Cardiac muscle cell (in vitro differentiated cells and primary cell): Measurements from ENCODE around the gene USP12. TPM values are rescaled to one million over a fixed set of nuclear protein-coding genes. Genes with fewer than 3 reads are reported as not detected.

Source experiments
- DNase-seq, 2 donors: peaks; one replicate each; pipeline versions ENCODE4 v3.0.0 to v3.0.0-alpha.2; 2010 to 2017; ENCODE audit warnings: low read depth in 1 of 2, low spot score in 1 of 2
- H3K27ac ChIP-seq: fragments of 200-600 bp; sonication (generic); 2 replicates; pipeline ENCODE4 v1.5.1; 2016
- H3K27me3 ChIP-seq: fragments of 200-600 bp; sonication (generic); 2 replicates; pipeline ENCODE4 v1.6.0; 2016; ENCODE audit warnings: control low read depth
- H3K36me3 ChIP-seq: fragments of 200-600 bp; sonication (generic); 2 replicates; pipeline ENCODE4 v1.5.1; 2016; ENCODE audit warnings: control low read depth
- H3K4me1 ChIP-seq: fragments of 200-600 bp; sonication (generic); 2 replicates; pipeline ENCODE4 v1.8.1; 2017; ENCODE audit warnings: low read depth, mild to moderate bottlenecking, mixed run types
- H3K4me3 ChIP-seq: fragments of 200-600 bp; sonication (generic); 2 replicates; pipeline ENCODE4 v1.5.1; 2016; ENCODE audit warnings: mild to moderate bottlenecking
- H3K9me3 ChIP-seq: fragments of 200-600 bp; sonication (generic); 2 replicates; pipeline ENCODE4 v1.5.1; 2017; ENCODE audit warnings: low read depth, mild to moderate bottlenecking, control low read depth
- polyA plus RNA-seq: library from polyadenylated mRNA; unstranded; fragments of >200 nt; fragmentation: Nextera tagmentation; extraction: Ambion mirVana; gene quantifications from 2 replicates; pipeline ENCODE4 v1.2.1, GENCODE V29; 2016
- total RNA-seq: library from RNA; depleted of rRNA; stranded (reverse); fragments of >200 nt; gene quantifications from 2 replicates; pipeline ENCODE4 v1.2.3, GENCODE V29; 2016
- TF ChIP-seq, protein P1 (sequence below): IDR thresholded peaks from 2 replicates; pipeline ENCODE4 v1.5.1; 2012; ENCODE audit warnings: low read depth, mild to moderate bottlenecking, low read length

Gene USP12
- total and polyA plus RNA-seq, 2 experiments from 2014 or later = 7.5 to 10.1 TPM

GRCh38 chr13:27208514-27208913 lies 36.9 kb upstream of the USP12 start:
- no peak for DNase-seq
- TF ChIP-seq, protein P1, sequence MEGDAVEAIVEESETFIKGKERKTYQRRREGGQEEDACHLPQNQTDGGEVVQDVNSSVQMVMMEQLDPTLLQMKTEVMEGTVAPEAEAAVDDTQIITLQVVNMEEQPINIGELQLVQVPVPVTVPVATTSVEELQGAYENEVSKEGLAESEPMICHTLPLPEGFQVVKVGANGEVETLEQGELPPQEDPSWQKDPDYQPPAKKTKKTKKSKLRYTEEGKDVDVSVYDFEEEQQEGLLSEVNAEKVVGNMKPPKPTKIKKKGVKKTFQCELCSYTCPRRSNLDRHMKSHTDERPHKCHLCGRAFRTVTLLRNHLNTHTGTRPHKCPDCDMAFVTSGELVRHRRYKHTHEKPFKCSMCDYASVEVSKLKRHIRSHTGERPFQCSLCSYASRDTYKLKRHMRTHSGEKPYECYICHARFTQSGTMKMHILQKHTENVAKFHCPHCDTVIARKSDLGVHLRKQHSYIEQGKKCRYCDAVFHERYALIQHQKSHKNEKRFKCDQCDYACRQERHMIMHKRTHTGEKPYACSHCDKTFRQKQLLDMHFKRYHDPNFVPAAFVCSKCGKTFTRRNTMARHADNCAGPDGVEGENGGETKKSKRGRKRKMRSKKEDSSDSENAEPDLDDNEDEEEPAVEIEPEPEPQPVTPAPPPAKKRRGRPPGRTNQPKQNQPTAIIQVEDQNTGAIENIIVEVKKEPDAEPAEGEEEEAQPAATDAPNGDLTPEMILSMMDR = no peak
- Histone ChIP-seq H3K36me3 (no peaks in the 10 kb centered on the region), H3K27ac (no peak overlapping the region), H3K27me3 (no peaks in the 10 kb centered on the region), H3K4me1 (no peaks in the 10 kb centered on the region), H3K9me3 (no peaks in the 10 kb centered on the region), H3K4me3 (no peak overlapping the region)

GRCh38 chr13:27203854-27204253 lies 32.2 kb upstream of the USP12 start:
- DNase-seq = peak in 1 of 2 donors; percentile 32
- no peaks in the 10 kb centered on the region for H3K9me3 ChIP-seq
- H3K4me3 ChIP-seq = no peak overlapping the region
- H3K27ac ChIP-seq = no peak overlapping the region
- no peaks in the 10 kb centered on the region for H3K27me3 ChIP-seq
- peaks cover 6% of the 10 kb centered on the region for H3K4me1 ChIP-seq
- TF ChIP-seq, protein P1 = peak; percentile 18
- H3K36me3 ChIP-seq = no peaks in the 10 kb centered on the region

DNA sequence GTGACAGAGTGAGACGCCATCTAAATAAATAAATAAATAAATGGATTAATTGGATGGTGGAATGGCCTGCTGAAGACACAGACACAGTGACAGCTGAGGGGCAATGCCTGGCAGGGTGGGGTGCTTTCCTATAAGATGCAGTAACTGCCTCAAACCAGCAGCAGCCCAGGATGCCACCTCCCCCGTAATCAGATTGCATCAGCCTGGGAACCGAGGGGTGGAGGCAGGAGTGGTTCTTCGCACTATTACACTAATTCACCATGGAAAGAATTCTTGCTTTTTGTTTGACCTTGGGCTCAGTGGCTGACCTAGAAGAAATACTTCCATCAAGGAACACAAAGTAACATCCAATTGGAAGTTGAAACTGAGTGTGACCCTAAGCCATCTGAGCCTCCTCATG lies 31.6 kb upstream of the USP12 start:
- no peak overlapping the region for H3K4me3 ChIP-seq
- no peaks in the 10 kb centered on the region for H3K9me3 ChIP-seq
- no peaks in the 10 kb centered on the region for H3K36me3 ChIP-seq
- no peak overlapping the region for H3K27ac ChIP-seq
- H3K4me1 ChIP-seq = peaks cover 6% of the 10 kb centered on the region
- TF ChIP-seq, protein P1 = no peak
- no peak for DNase-seq
- H3K27me3 ChIP-seq = no peaks in the 10 kb centered on the region

DNA sequence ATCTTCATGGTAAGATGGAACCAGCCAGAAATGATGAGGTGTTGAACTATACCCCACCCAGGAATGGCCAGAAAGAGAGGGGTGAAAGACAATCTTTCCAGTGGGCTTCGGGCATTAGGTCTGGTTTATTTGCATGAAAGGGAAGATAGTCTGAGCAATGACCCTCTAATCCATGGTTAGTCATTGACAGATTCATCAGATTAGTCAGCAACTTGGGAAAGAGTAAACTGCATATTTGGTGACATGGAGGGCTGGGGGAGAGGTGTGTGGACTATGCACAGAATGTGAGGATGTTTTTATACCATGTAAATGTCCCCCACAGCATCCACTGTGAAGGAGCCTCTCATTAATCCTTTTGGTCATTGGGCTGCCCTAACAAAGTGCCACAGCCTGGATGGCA lies 30.1 kb upstream of the USP12 start:
- Histone ChIP-seq H3K4me1 (peaks cover 6% of the 10 kb centered on the region), H3K4me3 (no peak overlapping the region), H3K9me3 (no peaks in the 10 kb centered on the region), H3K27ac (no peak overlapping the region), H3K36me3 (no peaks in the 10 kb centered on the region), H3K27me3 (no peaks in the 10 kb centered on the region)
- DNase-seq = no peak
- TF ChIP-seq, protein P1 = no peak

DNA sequence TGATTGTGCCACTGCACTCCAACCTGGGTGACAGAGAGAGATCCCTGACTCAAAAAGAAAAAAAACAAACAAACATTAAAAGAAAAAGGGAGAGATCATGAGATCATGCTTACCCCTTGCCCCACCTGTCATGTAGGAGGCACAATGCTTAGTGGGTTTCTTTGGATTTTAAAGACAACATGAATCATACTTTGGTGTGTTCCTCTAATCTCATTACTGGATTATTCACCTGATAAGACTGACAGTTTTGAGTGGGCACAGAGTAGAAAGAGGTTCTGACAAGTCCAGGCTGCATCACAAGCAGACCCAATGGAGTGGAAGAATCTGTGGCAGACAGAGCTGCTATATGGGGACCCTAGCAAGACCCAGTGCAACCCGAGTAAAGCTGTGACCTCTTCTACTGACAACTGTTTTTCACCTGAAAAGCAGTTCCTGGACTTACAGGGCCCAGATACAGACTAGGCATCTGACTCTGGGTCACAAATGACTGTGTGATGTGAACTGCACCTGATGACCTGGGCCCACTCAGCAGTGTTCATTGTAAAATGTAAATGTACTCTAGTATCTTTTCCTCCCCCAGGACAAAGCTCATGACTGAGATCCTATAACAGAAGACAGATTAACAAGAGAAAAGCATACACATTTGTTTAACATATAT lies 28.9 kb upstream of the USP12 start:
- TF ChIP-seq, protein P1 = no peak

More for the DNA sequence above, 28.9 kb upstream of the USP12 start:
- no peak for DNase-seq
- Histone ChIP-seq H3K9me3 (no peaks in the 10 kb centered on the region), H3K4me3 (no peak overlapping the region), H3K27ac (no peak overlapping the region), H3K27me3 (no peaks in the 10 kb centered on the region), H3K4me1 (peaks cover 6% of the 10 kb centered on the region), H3K36me3 (no peaks in the 10 kb centered on the region)
